K562 treated with DMSO at 1 percent for 4 hours (cell line): ENCODE data around the gene FLYWCH2. TPM values are rescaled to one million over a fixed set of nuclear protein-coding genes. Genes with fewer than 3 reads are reported as not detected.

ENCODE experiments used
- total RNA-seq: library from RNA; unstranded; fragments of 300-600 nt; gene quantifications from 2 replicates; pipeline ENCODE4 v1.2.3, GENCODE V29; 2022; ENCODE audit not compliant: insufficient read depth

FLYWCH2 gene, protein sequence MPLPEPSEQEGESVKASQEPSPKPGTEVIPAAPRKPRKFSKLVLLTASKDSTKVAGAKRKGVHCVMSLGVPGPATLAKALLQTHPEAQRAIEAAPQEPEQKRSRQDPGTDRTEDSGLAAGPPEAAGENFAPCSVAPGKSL
- 45.9 and 76.3 TPM in 2 replicates for total RNA-seq

DNA sequence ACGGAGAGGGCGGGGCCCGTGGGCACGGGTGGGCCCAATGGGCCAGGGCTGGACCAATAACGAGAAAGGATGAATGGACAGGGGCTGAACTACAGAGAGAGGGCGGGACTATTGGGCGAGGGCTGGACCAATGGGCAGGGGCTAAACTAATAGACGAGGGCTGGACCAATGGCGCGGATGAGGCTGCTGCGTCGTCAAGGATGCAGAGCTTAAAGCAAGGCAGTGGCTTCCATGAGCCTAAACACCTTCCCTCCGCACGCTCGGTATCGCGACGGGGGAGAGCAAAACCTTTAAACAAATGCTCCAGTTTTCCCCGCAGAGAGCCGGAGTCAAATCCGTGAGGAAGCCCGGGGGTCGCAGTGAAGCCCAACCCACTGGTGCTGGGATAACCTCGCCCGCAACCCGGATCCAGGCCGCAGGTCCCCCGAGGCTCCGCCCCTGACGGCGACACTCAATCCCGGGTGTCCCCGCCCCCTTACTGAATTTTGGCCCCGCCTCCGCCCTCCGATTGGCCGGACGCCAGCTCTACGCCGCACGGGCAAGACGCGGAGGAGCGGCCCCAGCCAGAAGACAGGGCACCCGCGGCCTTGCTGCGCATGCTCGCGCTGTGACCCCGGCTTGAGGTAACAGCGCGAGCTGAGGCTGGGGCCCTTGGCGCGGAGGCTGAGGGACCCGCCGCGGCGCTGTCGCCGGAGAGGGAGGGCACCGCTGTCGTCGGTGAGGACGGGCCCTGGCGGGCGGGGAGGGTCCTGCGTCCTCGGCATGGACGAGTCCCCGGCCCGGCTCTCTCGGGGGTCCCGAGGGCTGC, at the start of gene FLYWCH2:
Gene FLYWCH2, plus strand, starts transcription at position 566 of the 808 bp plus-strand sequence. CDS start 13,235 bp downstream, outside the sequence.

DNA sequence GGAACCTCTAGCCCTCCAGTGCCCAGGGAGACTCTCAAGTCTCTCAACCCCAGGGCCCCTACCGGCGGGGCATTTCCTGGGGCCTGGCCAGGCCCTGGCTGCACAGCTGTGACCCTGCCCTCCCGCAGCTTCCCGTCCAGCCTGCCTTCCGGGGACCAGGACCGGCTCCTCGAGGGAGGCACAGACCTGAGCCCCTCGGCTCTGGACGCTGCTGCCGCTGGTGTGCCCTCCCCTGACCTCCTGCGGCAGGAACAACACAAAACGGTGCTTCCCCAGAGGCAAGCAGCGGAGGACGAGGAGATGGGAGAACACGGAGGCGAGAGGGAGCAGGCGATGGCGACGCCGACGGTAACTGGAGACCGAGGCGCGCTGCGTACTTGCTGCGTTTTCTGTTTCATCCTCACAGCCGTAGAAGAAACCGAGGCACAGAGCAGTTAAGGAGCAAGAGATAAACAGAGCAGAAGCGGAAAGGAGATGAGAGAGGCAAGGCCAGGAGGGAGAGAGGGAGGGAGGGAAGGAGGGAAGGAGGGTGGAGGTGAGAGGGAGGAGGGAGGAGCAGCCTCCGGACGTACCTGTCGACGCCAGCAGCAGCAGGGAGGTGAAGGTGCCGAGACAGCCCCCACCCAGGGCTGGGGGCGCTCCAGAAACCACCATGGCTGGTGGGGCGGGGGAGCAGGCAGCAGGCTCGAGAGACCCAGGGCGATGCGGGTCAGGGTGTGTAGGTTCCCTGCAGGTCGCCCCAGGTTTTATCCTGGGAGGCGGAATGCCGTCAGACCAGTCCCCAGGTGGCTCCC, 25.4 kb upstream of the FLYWCH2 start, which contains the start of gene PRSS22:
Gene PRSS22, minus strand, starts transcription at position 720 of the 794 bp plus-strand sequence. Its CDS starts 66 bp downstream, at position 654.

GRCh38 chr16:2911638-2912329, 28.8 kb downstream of the FLYWCH2 start, which contains the start of gene FLYWCH1:
Gene FLYWCH1 (plus strand): TSS chr16:2911931. CDS start chr16:2929686, 17,755 bp downstream.

Other genes starting within 250 kb of the FLYWCH2 start
- gene KCTD5, start 200.7 kb upstream of the FLYWCH2 start, total RNA-seq, result 55.1 and 57.0 TPM in 2 replicates
- gene PRSS27, start 163.0 kb upstream of the FLYWCH2 start, total RNA-seq, result 0.61 and 1.9 TPM in 2 replicates
- gene SRRM2, start 130.6 kb upstream of the FLYWCH2 start, total RNA-seq, result 145 and 244 TPM in 2 replicates
- gene ELOB, start 105.9 kb upstream of the FLYWCH2 start, total RNA-seq, result 201 and 221 TPM in 2 replicates
- gene PRSS33, start 95.7 kb upstream of the FLYWCH2 start, total RNA-seq, result not detected in 2 replicates
- gene PRSS41, start 84.7 kb upstream of the FLYWCH2 start, total RNA-seq, result not detected in 2 replicates
- 95.8 and 106 TPM in 2 replicates for gene PRSS21, start 66.0 kb upstream of the FLYWCH2 start, total RNA-seq
- gene ZG16B, start 52.9 kb upstream of the FLYWCH2 start, total RNA-seq, result 1.7 TPM in 1 of 2 replicates, not detected in the other
- not detected in 2 replicates for gene PRSS22, start 25.0 kb upstream of the FLYWCH2 start, total RNA-seq
- gene FLYWCH1, start 28.7 kb downstream of the FLYWCH2 start, total RNA-seq, result 33.1 and 37.0 TPM in 2 replicates
- 1.1 and 2.0 TPM in 2 replicates for gene KREMEN2, start 81.1 kb downstream of the FLYWCH2 start, total RNA-seq
- 15.4 and 15.7 TPM in 2 replicates for gene PAQR4, start 86.1 kb downstream of the FLYWCH2 start, total RNA-seq
- 137 and 143 TPM in 2 replicates for gene PKMYT1, start 97.2 kb downstream of the FLYWCH2 start, total RNA-seq
- 3.2 and 4.8 TPM in 2 replicates for gene CLDN9, start 129.7 kb downstream of the FLYWCH2 start, total RNA-seq
- 0.75 and 1.1 TPM in 2 replicates for gene CLDN6, start 135.0 kb downstream of the FLYWCH2 start, total RNA-seq
- gene TNFRSF12A, start 137.2 kb downstream of the FLYWCH2 start, total RNA-seq, result 18.9 and 26.6 TPM in 2 replicates
- gene HCFC1R1, start 140.7 kb downstream of the FLYWCH2 start, total RNA-seq, result 29.9 and 38.3 TPM in 2 replicates
- 53.0 and 55.1 TPM in 2 replicates for gene THOC6, start 140.8 kb downstream of the FLYWCH2 start, total RNA-seq
- gene BICDL2, start 153.7 kb downstream of the FLYWCH2 start, total RNA-seq, result not detected in 2 replicates
- gene MMP25, start 163.3 kb downstream of the FLYWCH2 start, total RNA-seq, result not detected in 2 replicates
- 24.6 and 29.6 TPM in 2 replicates for gene IL32, start 182.4 kb downstream of the FLYWCH2 start, total RNA-seq
- not detected in 2 replicates for gene ZSCAN10, start 216.1 kb downstream of the FLYWCH2 start, total RNA-seq
- 22.9 and 23.2 TPM in 2 replicates for gene ZNF205, start 229.4 kb downstream of the FLYWCH2 start, total RNA-seq